ENCODE measurements around the gene WDR70. TPM values are rescaled to one million over a fixed set of nuclear protein-coding genes. Genes with fewer than 3 reads are reported as not detected.

WDR70 gene
- total RNA-seq, 2 donors from 2014 or later = 34.2 to 36.1 TPM

GRCh38 chr5:37571985-37572384, 192.9 kb downstream of the WDR70 start:
- no peak overlapping the region for H3K4me3 ChIP-seq (ENCODE audit: low read length)
- peaks cover 35% of the 10 kb centered on the region for H3K27me3 ChIP-seq (ENCODE audit: control insufficient read depth, insufficient read depth, low read length, poor library complexity, severe bottlenecking)
- peaks cover 7% of the 10 kb centered on the region for H3K4me1 ChIP-seq (ENCODE audit: control insufficient read depth, insufficient read depth, low read length)
- H3K9me3 Mint-ChIP-seq = no peaks in the 10 kb centered on the region
- H3K27ac ChIP-seq (ENCODE audit: low read depth, low read length) = no peak overlapping the region
- H3K4me1 Mint-ChIP-seq = peaks cover 23% of the 10 kb centered on the region
- peaks cover 35% of the 10 kb centered on the region for H3K27me3 Mint-ChIP-seq (ENCODE audit: insufficient read depth)
- TF ChIP-seq CTCF (conservative IDR thresholded peaks at IDR 0.05) = no peak
- H3K4me3 Mint-ChIP-seq = no peak overlapping the region
- WGBS, 2 experiments (ENCODE audit: insufficient coverage in 1 of 2, insufficient read length in 1 of 2) = 90% methylated on average over 2 of the region's 2 CpGs; no CpG with 5 or more reads in 1 of the 2 experiments
- no peak overlapping the region for H3K9ac ChIP-seq (ENCODE audit: extremely low read depth, low read length, poor library complexity, severe bottlenecking)
- H3K27ac Mint-ChIP-seq = no peak overlapping the region
- H3K36me3 Mint-ChIP-seq (ENCODE audit: low read depth) = no peaks in the 10 kb centered on the region
- DNase-seq = no peak
- no peaks in the 10 kb centered on the region for H3K9me3 ChIP-seq (ENCODE audit: control insufficient read depth, low read length)
- H3K36me3 ChIP-seq (ENCODE audit: control insufficient read depth, insufficient read depth, low read length) = no peaks in the 10 kb centered on the region

- H3K27ac Mint-ChIP-seq = no peak overlapping the region
- H3K36me3 Mint-ChIP-seq (ENCODE audit: low read depth) = no peaks in the 10 kb centered on the region
- WGBS, 2 experiments (ENCODE audit: insufficient coverage in 1 of 2, insufficient read length in 1 of 2) = 82% methylated on average over 7 of the region's 8 CpGs; no CpG with 5 or more reads in 1 of the 2 experiments
- Histone ChIP-seq H3K4me3 (ENCODE audit: low read length) (no peak overlapping the region), H3K9me3 (ENCODE audit: control insufficient read depth, low read length) (no peaks in the 10 kb centered on the region), H3K27ac (ENCODE audit: low read depth, low read length) (no peak overlapping the region), H3K4me1 (ENCODE audit: control insufficient read depth, insufficient read depth, low read length) (peaks cover 11% of the 10 kb centered on the region), H3K36me3 (ENCODE audit: control insufficient read depth, insufficient read depth, low read length) (no peaks in the 10 kb centered on the region), H3K27me3 (ENCODE audit: control insufficient read depth, insufficient read depth, low read length, poor library complexity, severe bottlenecking) (peaks cover 52% of the 10 kb centered on the region), H3K9ac (ENCODE audit: extremely low read depth, low read length, poor library complexity, severe bottlenecking) (no peak overlapping the region)
- TF ChIP-seq CTCF (conservative IDR thresholded peaks at IDR 0.05) = no peak
- H3K4me1 Mint-ChIP-seq = peaks cover 13% of the 10 kb centered on the region
- no peak overlapping the region for H3K4me3 Mint-ChIP-seq
- no peaks in the 10 kb centered on the region for H3K9me3 Mint-ChIP-seq
- H3K27me3 Mint-ChIP-seq (ENCODE audit: insufficient read depth) = peaks cover 38% of the 10 kb centered on the region
- peak; percentile 49 for DNase-seq
Measured at GRCh38 chr5:37575541-37576489, 196.7 kb downstream of the WDR70 start.

DNA sequence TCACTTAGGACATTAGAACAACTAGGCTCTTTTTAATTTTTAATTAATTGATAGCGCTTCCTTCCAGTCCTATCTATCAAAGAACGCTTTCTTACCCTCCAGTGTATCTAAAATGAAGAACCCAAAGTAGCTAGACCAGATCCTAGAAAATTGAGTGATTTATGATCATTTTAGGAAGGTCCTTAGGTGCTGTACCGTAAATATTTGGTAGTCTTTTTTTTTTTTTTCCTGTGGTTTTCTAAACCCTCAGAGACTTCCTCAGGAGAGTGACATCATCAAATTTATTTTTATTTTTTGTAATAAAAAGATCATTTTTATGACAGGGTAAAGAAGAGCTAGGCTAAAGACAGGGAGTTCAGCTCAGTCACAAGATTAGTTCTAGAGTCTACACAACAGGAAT, 197.4 kb downstream of the WDR70 start:
- Mint-ChIP-seq H3K9me3 (no peaks in the 10 kb centered on the region), H3K27me3 (ENCODE audit: insufficient read depth) (peaks cover 38% of the 10 kb centered on the region), H3K36me3 (ENCODE audit: low read depth) (no peaks in the 10 kb centered on the region), H3K27ac (no peak overlapping the region), H3K4me3 (no peak overlapping the region), H3K4me1 (peaks cover 13% of the 10 kb centered on the region)
- TF ChIP-seq CTCF (conservative IDR thresholded peaks at IDR 0.05) = no peak
- Histone ChIP-seq H3K27me3 (ENCODE audit: control insufficient read depth, insufficient read depth, low read length, poor library complexity, severe bottlenecking) (peaks cover 52% of the 10 kb centered on the region), H3K9me3 (ENCODE audit: control insufficient read depth, low read length) (no peaks in the 10 kb centered on the region), H3K9ac (ENCODE audit: extremely low read depth, low read length, poor library complexity, severe bottlenecking) (no peak overlapping the region), H3K4me3 (ENCODE audit: low read length) (no peak overlapping the region), H3K27ac (ENCODE audit: low read depth, low read length) (no peak overlapping the region), H3K36me3 (ENCODE audit: control insufficient read depth, insufficient read depth, low read length) (no peaks in the 10 kb centered on the region), H3K4me1 (ENCODE audit: control insufficient read depth, insufficient read depth, low read length) (peaks cover 11% of the 10 kb centered on the region)
- DNase-seq = no peak
- 73% methylated on average over 3 of the region's 3 CpGs; no CpG with 5 or more reads in 1 of the 2 experiments for WGBS, 2 experiments (ENCODE audit: insufficient coverage in 1 of 2, insufficient read length in 1 of 2)
